Stimulated activated CD4-positive, alpha-beta T cell treated with anti-CD3 and anti-CD28 coated beads, Interleukin-15, amount 100 ng/mL, for 1 hour (primary cell): Measurements from ENCODE around the gene ATP2B3.

Source experiments
- DNase-seq, 2 donors: peaks; one replicate each; pipeline ENCODE4 v3.0.0-alpha.2; 2020; ENCODE audit warnings: low read depth in 1 of 2, low spot score in 1 of 2

Gene ATP2B3

DNA sequence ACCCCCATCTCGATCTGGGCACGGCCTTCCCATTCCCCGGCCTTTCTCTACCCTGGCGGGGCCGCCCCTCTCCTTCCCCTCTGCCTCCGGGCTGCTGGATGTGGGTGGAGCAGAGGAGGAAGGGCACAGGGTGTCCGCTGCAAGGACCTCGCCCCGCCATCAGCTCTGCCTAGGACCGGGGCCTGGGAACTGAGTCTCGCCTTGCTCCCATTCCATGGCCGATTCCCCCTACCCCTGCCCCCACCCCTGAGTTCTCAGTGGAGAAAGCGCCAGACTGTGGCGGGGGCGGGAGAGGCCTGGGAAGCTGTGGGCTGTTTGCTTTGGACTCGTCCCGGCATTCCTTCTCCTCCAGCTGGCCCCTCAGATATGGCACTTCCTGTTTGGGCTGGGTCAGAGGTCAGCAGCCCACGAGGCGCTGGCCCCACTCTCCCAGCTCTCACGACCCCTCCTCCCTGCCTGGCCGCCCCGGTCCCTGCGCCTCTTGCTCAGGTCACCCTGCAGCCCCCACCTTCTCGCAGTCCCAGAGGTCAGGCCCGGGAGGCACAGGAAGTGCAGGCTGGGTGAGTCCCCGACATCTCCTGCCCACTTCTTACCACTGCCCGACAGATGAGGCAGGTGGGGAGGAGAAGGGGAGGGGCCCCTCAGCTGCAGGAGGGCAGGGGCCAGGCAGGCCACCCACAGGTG lies 29.1 kb upstream of the ATP2B3 start:
- no peak for DNase-seq

DNA sequence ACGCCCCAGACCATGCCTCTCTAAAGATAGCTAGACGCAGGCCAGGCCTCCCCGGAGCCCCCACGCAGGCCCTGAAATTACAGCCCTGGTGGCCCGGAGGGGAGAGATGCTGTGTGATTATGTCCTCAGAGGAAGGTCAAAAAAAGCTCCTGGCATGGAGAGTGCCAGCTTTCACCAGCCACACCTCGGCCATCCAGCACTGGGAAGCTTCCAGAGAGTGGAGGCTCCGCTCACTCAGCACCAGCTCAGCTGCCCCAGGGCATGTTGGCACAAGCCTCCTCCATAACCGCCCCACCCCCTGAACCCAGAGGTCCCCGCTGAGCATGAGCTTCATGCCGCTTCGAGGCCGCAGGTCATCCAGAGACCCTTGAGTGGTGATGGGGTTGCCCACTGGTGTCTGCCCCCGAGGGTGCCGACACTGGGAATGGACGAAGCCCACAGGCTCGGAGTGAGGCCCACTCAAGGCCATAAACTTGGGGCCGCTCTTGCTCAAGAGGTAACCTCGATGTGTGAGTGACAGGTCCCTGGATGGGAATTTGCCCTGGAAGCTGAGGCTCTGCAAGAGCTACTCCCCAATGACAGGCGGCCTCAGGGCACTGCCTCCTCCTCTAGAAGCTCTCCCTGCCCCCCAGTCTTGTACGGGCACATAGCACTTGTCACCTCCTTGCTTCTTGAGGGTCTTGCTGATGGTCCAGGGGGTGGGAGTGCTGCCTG lies 27.1 kb upstream of the ATP2B3 start:
- no peak for DNase-seq

- DNase-seq: no peak
These were observed 26.0 kb upstream of the ATP2B3 start for GRCh38 chrX:153491351-153491914.

- DNase-seq: no peak
These were observed 25.5 kb upstream of the ATP2B3 start for GRCh38 chrX:153491918-153492317.

DNA sequence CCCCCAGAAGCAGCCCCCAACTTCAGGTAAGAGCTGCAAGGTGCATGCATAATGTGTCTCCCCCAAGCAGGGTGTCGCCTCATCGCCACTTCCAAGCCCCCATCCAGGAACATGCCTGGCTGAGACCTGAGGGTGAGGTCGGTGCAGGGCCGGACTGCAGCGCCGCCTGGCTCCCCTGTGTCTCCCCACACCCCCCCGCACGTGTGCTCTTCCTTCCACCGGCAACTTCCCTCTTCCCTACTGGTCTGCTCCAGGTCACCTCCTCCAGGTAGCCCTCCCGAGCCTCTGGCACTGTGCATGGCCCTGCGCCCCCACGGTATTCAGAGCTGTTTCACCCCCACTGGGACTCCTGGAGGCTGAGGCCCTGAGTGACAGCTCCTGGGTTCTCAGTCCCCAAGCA lies 24.9 kb upstream of the ATP2B3 start:
- no peak for DNase-seq

- no peak for DNase-seq
These were observed 24.4 kb upstream of the ATP2B3 start for GRCh38 chrX:153493085-153493484.

GRCh38 chrX:153494061-153494460 lies 23.4 kb upstream of the ATP2B3 start:
- DNase-seq: no peak

DNA sequence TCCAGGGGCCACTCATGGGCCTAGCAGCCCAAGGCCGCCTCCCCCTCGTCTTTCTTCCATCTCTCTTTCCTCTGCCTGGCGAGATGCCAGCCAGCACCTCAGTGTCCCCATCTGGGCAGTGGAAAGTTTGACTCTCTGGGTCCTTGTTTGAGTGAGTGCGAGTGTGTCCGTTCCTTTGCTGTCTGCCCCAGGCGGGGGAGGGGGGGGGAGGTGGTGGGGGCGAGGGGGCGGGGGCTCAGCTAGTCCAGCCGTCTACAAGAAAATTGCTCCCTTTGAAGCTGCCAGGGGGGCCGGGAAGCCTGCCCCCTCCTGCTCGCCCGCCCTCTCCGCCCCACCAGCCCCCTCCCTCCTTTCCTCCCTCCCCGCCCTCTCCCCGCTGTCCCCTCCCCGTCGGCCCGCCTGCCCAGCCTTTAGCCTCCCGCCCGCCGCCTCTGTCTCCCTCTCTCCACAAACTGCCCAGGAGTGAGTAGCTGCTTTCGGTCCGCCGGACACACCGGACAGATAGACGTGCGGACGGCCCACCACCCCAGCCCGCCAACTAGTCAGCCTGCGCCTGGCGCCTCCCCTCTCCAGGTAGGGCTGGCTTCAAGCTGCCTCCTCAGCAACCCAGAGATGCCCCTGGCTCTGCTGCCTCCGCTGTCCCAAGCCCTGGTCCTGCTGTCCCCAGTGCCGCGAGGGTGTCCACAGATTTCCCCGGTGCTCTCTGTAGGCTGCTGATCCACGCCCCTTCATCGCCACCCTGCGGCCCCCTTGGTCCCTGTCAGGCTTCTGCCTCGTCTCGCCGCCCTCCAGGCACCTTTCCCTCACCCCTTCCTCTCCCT lies 22.7 kb upstream of the ATP2B3 start, which contains the start of gene BGN:
Gene BGN, plus strand, starts transcription at position 440 of the 821 bp plus-strand sequence. CDS start 9,652 bp downstream, outside the sequence.
- DNase-seq: no peak

GRCh38 chrX:153495362-153495751 lies 22.1 kb upstream of the ATP2B3 start:
- DNase-seq: no peak

- no peak for DNase-seq
These were observed 21.4 kb upstream of the ATP2B3 start for GRCh38 chrX:153495903-153496589.

DNA sequence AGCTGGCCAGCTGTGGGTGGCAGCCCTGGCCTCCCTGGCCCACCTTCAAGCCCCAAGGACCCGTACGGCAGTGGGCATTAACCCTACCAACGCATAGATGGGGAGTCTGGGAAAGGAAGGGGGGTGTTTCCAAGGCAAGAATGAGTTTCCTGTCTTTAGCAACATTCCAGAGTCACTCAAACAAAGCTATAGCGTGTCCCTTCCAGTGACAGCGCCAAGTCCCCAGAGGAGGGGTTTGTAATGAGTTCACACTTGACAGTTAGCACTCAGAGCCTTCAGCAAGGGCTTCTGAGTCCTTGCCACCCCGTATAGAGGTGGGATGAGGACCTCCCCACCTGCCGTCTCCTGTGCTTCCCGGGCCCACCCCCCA lies 20.9 kb upstream of the ATP2B3 start:
- DNase-seq: no peak

DNA sequence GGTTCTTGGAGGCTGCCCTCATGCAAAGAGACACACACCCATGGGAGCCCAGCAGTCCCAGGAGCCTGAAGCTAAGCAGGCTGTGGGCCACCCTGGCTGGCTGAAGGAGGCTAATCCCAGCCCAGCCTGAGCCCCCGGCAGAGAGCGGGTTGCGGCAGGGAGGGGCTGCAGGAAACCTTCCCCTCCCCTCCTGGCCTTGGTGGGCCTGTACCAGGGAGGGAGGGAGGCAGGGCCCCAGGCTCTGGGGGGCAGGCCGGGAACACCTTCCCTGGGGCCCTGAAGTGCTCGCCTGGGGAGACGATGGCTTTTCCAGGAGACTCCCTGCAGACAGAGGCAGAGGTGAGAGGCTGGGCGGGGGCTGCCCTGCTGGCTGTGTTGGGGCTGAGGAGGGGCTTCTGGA lies 19.0 kb upstream of the ATP2B3 start:
- no peak for DNase-seq

- no peak for DNase-seq
These were observed 18.1 kb upstream of the ATP2B3 start for GRCh38 chrX:153499341-153499740.

- no peak for DNase-seq
These were observed 17.6 kb upstream of the ATP2B3 start for GRCh38 chrX:153499876-153500275.

DNA sequence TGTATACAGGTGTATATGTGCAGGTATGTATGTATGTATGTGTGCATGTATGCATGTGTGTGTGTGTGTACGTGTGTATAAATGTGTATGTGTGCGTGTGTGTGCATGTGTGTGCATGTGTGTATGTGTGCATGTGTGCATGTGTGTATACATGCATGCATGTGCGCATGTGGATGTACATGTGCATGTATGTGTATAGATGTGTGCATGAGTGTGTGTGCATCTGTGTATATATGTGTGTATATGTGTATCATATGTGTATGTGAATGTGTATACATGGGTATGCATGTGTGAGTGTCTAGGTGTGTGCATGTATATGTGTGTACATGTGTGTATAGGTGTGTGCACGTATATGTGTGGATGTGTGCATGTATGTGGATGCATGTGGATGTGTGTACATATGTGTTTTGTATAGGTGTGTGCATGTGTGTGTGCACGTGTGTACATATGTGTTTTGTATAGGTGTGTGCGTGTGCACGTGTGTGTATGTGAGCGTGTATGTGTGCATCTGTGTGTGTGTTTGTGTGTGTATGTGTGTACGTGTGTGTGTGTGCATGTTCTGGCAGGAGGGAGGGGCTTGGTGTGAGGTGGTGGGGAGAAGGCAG lies 16.7 kb upstream of the ATP2B3 start:
- no peak for DNase-seq

DNA sequence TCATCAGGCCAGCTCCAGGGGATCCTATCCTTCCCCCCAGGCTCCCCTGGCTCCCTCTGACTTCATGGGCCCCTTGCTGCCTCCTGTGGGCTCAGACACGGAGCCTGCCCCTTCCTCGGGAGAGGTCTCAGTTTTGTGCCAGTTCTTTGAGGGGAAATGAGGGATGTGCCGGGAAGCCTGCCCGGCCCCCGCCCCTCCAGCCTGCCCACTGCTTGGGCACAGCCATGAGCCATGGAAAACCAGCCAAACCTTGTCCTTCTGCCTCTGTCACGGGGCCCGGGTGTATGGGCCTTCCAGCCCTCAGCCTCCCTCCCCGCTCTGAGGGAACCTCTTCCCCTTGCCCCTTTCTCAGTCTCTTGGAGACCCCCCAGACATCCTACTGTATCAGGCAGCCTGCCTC lies 15.9 kb upstream of the ATP2B3 start:
- DNase-seq: no peak

DNA sequence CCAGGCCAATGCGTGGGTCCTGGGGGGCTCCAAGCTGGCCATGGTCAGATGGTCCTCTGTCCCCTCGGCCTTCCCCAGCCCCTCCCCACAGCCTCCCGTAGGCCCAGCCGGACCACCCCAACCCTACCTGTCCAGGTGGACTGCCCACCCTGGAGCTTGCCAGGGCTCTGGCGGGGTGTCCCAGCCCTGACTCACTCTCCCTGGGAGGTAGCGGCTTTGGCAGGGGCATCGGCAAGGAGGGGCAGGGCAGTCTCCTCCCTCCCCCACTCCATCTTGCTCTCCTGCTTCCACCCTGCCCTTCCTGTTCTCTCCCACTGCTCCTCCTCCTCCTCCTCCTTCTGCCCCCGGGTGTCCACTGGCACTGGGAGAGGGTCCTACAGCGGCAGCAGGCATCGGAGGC lies 15.3 kb upstream of the ATP2B3 start:
- no peak for DNase-seq

- DNase-seq: no peak
These were observed 14.6 kb upstream of the ATP2B3 start for GRCh38 chrX:153502796-153503195.

DNA sequence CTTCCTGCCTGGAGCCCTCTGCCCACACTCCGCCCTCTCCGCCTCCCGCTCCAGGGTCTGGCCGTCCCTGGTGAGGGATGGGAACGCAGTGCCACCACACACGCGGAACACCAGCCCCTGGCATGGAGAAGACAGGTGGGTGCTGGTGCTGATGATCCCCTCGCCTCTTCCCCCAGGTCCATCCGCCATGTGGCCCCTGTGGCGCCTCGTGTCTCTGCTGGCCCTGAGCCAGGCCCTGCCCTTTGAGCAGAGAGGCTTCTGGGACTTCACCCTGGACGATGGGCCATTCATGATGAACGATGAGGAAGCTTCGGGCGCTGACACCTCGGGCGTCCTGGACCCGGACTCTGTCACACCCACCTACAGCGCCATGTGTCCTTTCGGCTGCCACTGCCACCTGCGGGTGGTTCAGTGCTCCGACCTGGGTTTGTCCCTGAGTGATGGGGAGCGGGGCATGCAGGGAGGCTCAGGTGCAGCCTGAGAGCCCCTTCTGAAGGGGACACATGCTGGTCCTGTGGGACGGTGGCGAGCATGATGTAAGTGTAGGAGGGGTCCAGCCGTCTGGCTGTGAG lies 12.9 kb upstream of the ATP2B3 start:
- no peak for DNase-seq

GRCh38 chrX:153505361-153505760 lies 12.1 kb upstream of the ATP2B3 start:
- no peak for DNase-seq
